Loucy (cell line): ENCODE results near the gene SIAH2.

ENCODE experiments used
- H2AFZ ChIP-seq: fragments of 200-600 bp; sonication (generic); 2 replicates; pipeline ENCODE4 v1.6.0; 2016; ENCODE audit warnings: antibody characterized with exemption, mild to moderate bottlenecking, low read length, moderate library complexity
- H3F3A ChIP-seq: fragments of 200-600 bp; 2 replicates; pipeline ENCODE4 v1.6.0; 2016; ENCODE audit warnings: antibody characterized with exemption, low read depth, mild to moderate bottlenecking
- H3K27me3 ChIP-seq: fragments of 200-600 bp; sonication (generic); 2 replicates; pipeline ENCODE4 v1.6.1; 2014; ENCODE audit warnings: low read length, mild to moderate bottlenecking; ENCODE audit not compliant: insufficient read depth, poor library complexity, severe bottlenecking
- H3K36me3 ChIP-seq: fragments of 200-600 bp; sonication (generic); 2 replicates; pipeline ENCODE4 v1.6.1; 2016; ENCODE audit warnings: low read length; ENCODE audit not compliant: insufficient read depth
- H3K4me1 ChIP-seq: fragments of 200-600 bp; sonication (generic); 2 replicates; pipeline ENCODE4 v1.5.1; 2014; ENCODE audit warnings: low read length, mild to moderate bottlenecking; ENCODE audit not compliant: insufficient read depth, poor library complexity, severe bottlenecking
- H3K4me2 ChIP-seq: fragments of 200-600 bp; sonication (generic); 2 replicates; pipeline ENCODE4 v1.6.0; 2014; ENCODE audit warnings: antibody characterized with exemption, low read length, low read depth, mild to moderate bottlenecking; ENCODE audit not compliant: poor library complexity, severe bottlenecking
- H3K4me3 ChIP-seq: fragments of 200-600 bp; sonication (generic); 2 replicates; pipeline ENCODE4 v1.5.1; 2014; ENCODE audit warnings: low read length, mild to moderate bottlenecking, mixed read lengths; ENCODE audit not compliant: poor library complexity, severe bottlenecking
- H3K79me2 ChIP-seq: fragments of 200-600 bp; sonication (generic); 2 replicates; pipeline ENCODE4 v1.6.1; 2014; ENCODE audit warnings: low read length; ENCODE audit not compliant: insufficient read depth
- H3K9ac ChIP-seq: fragments of 200-600 bp; sonication (generic); 2 replicates; pipeline ENCODE4 v1.6.0; 2014; ENCODE audit warnings: mild to moderate bottlenecking, low read depth, low read length, moderate library complexity; ENCODE audit not compliant: poor library complexity, severe bottlenecking
- H3K9me2 ChIP-seq: fragments of 200-600 bp; sonication (generic); replicated peaks from 2 replicates; pipeline ENCODE4 v1.6.1; 2016; ENCODE audit warnings: low read depth, low read length, mixed read lengths
- H3K9me3 ChIP-seq: fragments of 200-600 bp; sonication (generic); 2 replicates; pipeline ENCODE4 v1.6.1; 2014; ENCODE audit warnings: mild to moderate bottlenecking, antibody characterized with exemption, low read length, low read depth; ENCODE audit not compliant: insufficient read depth
- H4K20me1 ChIP-seq: fragments of 200-600 bp; sonication (generic); 2 replicates; pipeline ENCODE4 v1.6.0; 2014; ENCODE audit warnings: antibody characterized with exemption, low read length, mild to moderate bottlenecking; ENCODE audit not compliant: insufficient read depth, poor library complexity, severe bottlenecking
- EZH2phosphoT487 ChIP-seq: fragments of 200-600 bp; IDR thresholded peaks from 2 replicates; pipeline ENCODE4 v1.6.1; 2018; ENCODE audit warnings: antibody characterized with exemption, mild to moderate bottlenecking, moderate library complexity, borderline replicate concordance
- TF ChIP-seq, protein P1 (sequence below): fragments of 200-600 bp; sonication (generic); conservative IDR thresholded peaks from 2 replicates; pipeline ENCODE4 v1.5.1; 2014; ENCODE audit warnings: mild to moderate bottlenecking, antibody characterized with exemption, low read length

SIAH2 gene

DNA sequence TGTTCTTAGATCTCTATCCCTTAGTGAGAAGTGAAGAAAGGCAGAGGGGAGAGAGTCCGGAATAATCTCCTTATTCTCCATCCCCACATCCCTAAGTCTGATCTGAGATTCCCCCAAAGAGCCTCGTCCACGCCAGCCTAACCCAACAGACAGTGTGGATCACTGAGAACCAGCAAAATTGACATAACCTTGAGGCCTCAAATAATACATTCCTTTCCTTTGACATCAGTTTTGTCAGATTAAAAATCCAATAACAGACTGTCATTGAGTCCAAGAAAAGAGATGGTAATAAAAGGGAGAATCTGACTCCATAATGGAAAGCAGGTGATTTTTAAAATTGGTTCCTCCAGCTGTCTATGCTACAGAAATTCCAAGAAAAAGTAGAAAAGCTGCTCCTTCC, 7.7 kb upstream of the SIAH2 start:
- Histone ChIP-seq H3K36me3 (no peaks in the 10 kb centered on the region), H3K79me2 (no peaks in the 10 kb centered on the region), H3K4me1 (peaks cover 9% of the 10 kb centered on the region), H3K9me2 (no peaks in the 10 kb centered on the region), H3F3A (no peaks in the 10 kb centered on the region), H3K9me3 (no peaks in the 10 kb centered on the region), H3K4me3 (no peak overlapping the region), H3K4me2 (no peak overlapping the region), H2AFZ (no peak overlapping the region), H4K20me1 (no peaks in the 10 kb centered on the region), H3K9ac (no peak overlapping the region), H3K27me3 (no peaks in the 10 kb centered on the region)
- TF ChIP-seq, protein P1, sequence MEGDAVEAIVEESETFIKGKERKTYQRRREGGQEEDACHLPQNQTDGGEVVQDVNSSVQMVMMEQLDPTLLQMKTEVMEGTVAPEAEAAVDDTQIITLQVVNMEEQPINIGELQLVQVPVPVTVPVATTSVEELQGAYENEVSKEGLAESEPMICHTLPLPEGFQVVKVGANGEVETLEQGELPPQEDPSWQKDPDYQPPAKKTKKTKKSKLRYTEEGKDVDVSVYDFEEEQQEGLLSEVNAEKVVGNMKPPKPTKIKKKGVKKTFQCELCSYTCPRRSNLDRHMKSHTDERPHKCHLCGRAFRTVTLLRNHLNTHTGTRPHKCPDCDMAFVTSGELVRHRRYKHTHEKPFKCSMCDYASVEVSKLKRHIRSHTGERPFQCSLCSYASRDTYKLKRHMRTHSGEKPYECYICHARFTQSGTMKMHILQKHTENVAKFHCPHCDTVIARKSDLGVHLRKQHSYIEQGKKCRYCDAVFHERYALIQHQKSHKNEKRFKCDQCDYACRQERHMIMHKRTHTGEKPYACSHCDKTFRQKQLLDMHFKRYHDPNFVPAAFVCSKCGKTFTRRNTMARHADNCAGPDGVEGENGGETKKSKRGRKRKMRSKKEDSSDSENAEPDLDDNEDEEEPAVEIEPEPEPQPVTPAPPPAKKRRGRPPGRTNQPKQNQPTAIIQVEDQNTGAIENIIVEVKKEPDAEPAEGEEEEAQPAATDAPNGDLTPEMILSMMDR, result no peak
- TF ChIP-seq EZH2phosphoT487, result no peak

GRCh38 chr3:150766742-150767141, 3.8 kb upstream of the SIAH2 start:
- Histone ChIP-seq H3K4me3 (no peak overlapping the region), H3K4me2 (no peak overlapping the region), H3K9me3 (no peaks in the 10 kb centered on the region), H3K27me3 (no peaks in the 10 kb centered on the region), H2AFZ (no peak overlapping the region), H3F3A (no peaks in the 10 kb centered on the region), H3K36me3 (no peaks in the 10 kb centered on the region), H4K20me1 (peaks cover 6% of the 10 kb centered on the region), H3K9me2 (no peaks in the 10 kb centered on the region), H3K79me2 (peaks cover 19% of the 10 kb centered on the region), H3K4me1 (peaks cover 29% of the 10 kb centered on the region), H3K9ac (no peak overlapping the region)
- TF ChIP-seq, protein P1, result no peak
- no peak for TF ChIP-seq EZH2phosphoT487

DNA sequence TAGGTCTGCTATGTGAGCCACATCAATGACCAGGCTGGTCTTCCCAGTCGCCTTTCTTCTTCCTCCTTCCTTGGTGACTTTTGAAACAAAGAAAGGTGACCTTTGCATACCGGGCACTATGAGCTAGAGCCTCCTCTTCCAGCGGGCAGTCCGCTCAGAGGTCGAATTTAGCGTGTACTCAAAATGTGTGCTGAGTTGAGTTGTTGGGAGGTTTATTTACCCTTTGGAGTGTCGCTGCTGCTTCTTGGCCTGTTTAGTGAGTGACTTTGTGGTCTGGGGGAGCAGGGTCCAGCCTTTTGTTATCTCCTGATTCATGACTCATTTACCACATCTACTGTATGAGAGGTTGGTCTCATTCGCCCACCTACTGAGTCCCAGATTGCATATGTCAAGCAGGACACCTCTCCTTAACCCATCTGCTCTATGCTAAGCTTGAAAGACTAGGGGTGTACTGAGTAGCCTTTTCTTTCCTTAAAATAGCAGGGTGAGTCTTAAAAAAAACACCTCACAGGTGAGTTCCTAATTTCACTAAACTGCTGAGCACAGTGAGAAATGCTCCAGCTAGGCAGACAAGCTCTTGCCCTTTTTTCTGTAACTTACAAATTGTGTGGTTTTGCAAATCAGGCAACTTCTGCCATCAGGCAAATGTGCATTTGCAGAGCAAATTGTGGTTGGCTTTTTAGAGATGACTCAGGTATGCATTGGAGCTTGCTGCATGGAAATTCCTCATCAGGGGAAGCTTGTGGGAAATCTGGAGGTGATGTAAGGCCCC, 3.2 kb upstream of the SIAH2 start:
- Histone ChIP-seq H3K27me3 (no peaks in the 10 kb centered on the region), H4K20me1 (peaks cover 13% of the 10 kb centered on the region), H3K36me3 (no peaks in the 10 kb centered on the region), H3K4me2 (no peak overlapping the region), H3F3A (no peaks in the 10 kb centered on the region), H3K4me1 (peaks cover 34% of the 10 kb centered on the region), H2AFZ (no peak overlapping the region), H3K9ac (no peak overlapping the region), H3K4me3 (no peak overlapping the region), H3K9me2 (no peaks in the 10 kb centered on the region), H3K9me3 (no peaks in the 10 kb centered on the region), H3K79me2 (peaks cover 25% of the 10 kb centered on the region)
- TF ChIP-seq EZH2phosphoT487, result no peak
- TF ChIP-seq, protein P1, result no peak
